ENCODE data around the gene CLASRP.

DNA sequence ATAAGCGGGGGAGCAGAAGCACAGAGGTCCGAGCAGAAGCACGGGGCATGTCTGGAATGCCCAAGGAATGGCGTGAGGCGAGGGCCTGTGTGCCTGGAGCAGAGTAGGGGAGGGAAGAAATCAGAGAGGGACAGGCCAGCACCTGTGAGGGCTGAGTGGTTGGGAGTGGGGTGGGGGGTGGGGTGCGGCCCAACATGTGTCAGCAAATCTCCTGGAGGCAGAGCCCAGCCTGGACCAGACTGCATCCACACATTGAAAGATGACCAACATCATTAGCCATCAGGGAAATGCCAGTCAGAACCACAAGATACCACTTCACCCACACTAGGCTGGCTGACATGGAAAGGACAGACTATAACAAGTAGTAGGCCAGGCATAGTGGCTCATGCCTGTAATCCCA, 11.2 kb downstream of the CLASRP start:
- TF ChIP-seq POLR2A (IDR thresholded peaks at IDR 0.05; ENCODE audit: low read depth, low read length): no peak
- TF ChIP-seq TAF1 (IDR thresholded peaks at IDR 0.05; ENCODE audit: low read depth, low read length): no peak
- TF ChIP-seq POLR2AphosphoS5 (IDR thresholded peaks at IDR 0.05; ENCODE audit: low read depth, low read length): no peak
- TF ChIP-seq PAX5 (IDR thresholded peaks at IDR 0.05; ENCODE audit: insufficient read depth, low read length, severe bottlenecking): no peak
- TF ChIP-seq SPI1 (IDR thresholded peaks at IDR 0.05; ENCODE audit: low read depth, low read length): no peak
- TF ChIP-seq POU2F2 (IDR thresholded peaks at IDR 0.05; ENCODE audit: low read depth, low read length): no peak

All from GM12891 (cell line).